ENCODE results near the gene DCLK2.

DCLK2 gene

GRCh38 chr4:150070464-150071170 lies 7.6 kb upstream of the DCLK2 start:
- DNase-seq: no peak

GRCh38 chr4:150072471-150072870 lies 5.8 kb upstream of the DCLK2 start:
- DNase-seq: no peak

- DNase-seq: no peak
Measured at GRCh38 chr4:150072906-150073714, 5.1 kb upstream of the DCLK2 start.

GRCh38 chr4:150074064-150074463 lies 4.2 kb upstream of the DCLK2 start:
- no peak for DNase-seq

GRCh38 chr4:150078579-150079080 lies 385 bp downstream of the DCLK2 start:
- DNase-seq: no peak

- DNase-seq: no peak
Measured at GRCh38 chr4:150079081-150079581, 886 bp downstream of the DCLK2 start.

GRCh38 chr4:150080337-150080736 lies 2.1 kb downstream of the DCLK2 start:
- DNase-seq: no peak

GRCh38 chr4:150080875-150081274 lies 2.6 kb downstream of the DCLK2 start:
- DNase-seq: no peak

GRCh38 chr4:150082241-150082640 lies 4.0 kb downstream of the DCLK2 start:
- no peak for DNase-seq

GRCh38 chr4:150087006-150087405 lies 8.8 kb downstream of the DCLK2 start:
- no peak for DNase-seq

GRCh38 chr4:150089732-150090131 lies 11.5 kb downstream of the DCLK2 start:
- no peak for DNase-seq

GRCh38 chr4:150090836-150091235 lies 12.6 kb downstream of the DCLK2 start:
- no peak for DNase-seq

GRCh38 chr4:150094676-150095075 lies 16.4 kb downstream of the DCLK2 start:
- no peak for DNase-seq

GRCh38 chr4:150096625-150097024 lies 18.4 kb downstream of the DCLK2 start:
- no peak for DNase-seq

GRCh38 chr4:150098214-150098613 lies 20.0 kb downstream of the DCLK2 start:
- DNase-seq: no peak

GRCh38 chr4:150104404-150105027 lies 26.3 kb downstream of the DCLK2 start:
- DNase-seq: no peak

GRCh38 chr4:150106886-150107285 lies 28.6 kb downstream of the DCLK2 start:
- no peak for DNase-seq

- no peak for DNase-seq
Measured at GRCh38 chr4:150108691-150109090, 30.4 kb downstream of the DCLK2 start.

GRCh38 chr4:150114641-150115040 lies 36.4 kb downstream of the DCLK2 start:
- DNase-seq: no peak

GRCh38 chr4:150115851-150116250 lies 37.6 kb downstream of the DCLK2 start:
- no peak for DNase-seq

- DNase-seq: no peak
Measured at GRCh38 chr4:150116506-150116905, 38.3 kb downstream of the DCLK2 start.

- no peak for DNase-seq
Measured at GRCh38 chr4:150117094-150117493, 38.8 kb downstream of the DCLK2 start.

- DNase-seq: no peak
Measured at GRCh38 chr4:150117629-150118028, 39.4 kb downstream of the DCLK2 start.

- no peak for DNase-seq
Measured at GRCh38 chr4:150119492-150119891, 41.2 kb downstream of the DCLK2 start.
